HepG2 (cell line): ENCODE measurements around the gene HLA-DQB2. TPM values are rescaled to one million over a fixed set of nuclear protein-coding genes. Genes with fewer than 3 reads are reported as not detected.
"Not testable (repeated sequence)": the region's sequence is repeated elsewhere in the genome, so short reads cannot be mapped to it uniquely, and the experiment has no call there.

ENCODE experiments used
- ATAC-seq: fragments of 200-7000 bp; cut with Tn5 transposase; 3 replicates; pipeline ENCODE4 v1.9.1; 2020; ENCODE audit warnings: mild to moderate bottlenecking, moderate library complexity
- BruUV-seq: library from RNA; stranded (reverse); fragments of 400-500 nt; replicated peaks from 2 replicates; lab custom pipeline; 2021; lab: Mats Ljungman, UMichigan
- CTCF ChIA-PET: fragments of 300-600 bp; formaldehyde crosslinking; extraction: SDS; loops from one replicate; lab custom pipeline; 2021; ENCODE audit warnings: low total read pairs, inconsistent platforms, low intra/inter-chr PET ratio; lab: Yijun Ruan, JAX
- POLR2A ChIA-PET: fragments of 350-600 bp; sonication (Branson Sonifier 250); formaldehyde crosslinking; loops from one replicate; lab custom pipeline; 2020; ENCODE audit warnings: antibody characterized with exemption, inconsistent platforms; lab: Yijun Ruan, JAX
- DNase-seq: peaks from one replicate; pipeline ENCODE4 v3.0.0-alpha.2; 2015; ENCODE audit warnings: low spot score
- FAIRE-seq: peaks from 3 replicates; lab custom pipeline; 2011; peaks lifted over from hg19 to GRCh38; lab: Jason Lieb, UNC
- H2AFZ ChIP-seq: one replicate; pipeline ENCODE4 v1.6.1; 2011; ENCODE audit warnings: low read length, inconsistent platforms
- H3K27ac ChIP-seq: fragments of 300-600 bp; 3 replicates; pipeline ENCODE4 v1.8.0; 2011; ENCODE audit warnings: mixed run types, mild to moderate bottlenecking, mixed read lengths, low read length, inconsistent platforms; ENCODE audit not compliant: insufficient read depth; ENCODE audit errors: extremely low read length
- H3K27me3 ChIP-seq, 2 experiments: fragments of 200-600 bp in 1 of 2; 2 replicates in 1 of 2; 3 replicates in 1 of 2; pipeline versions ENCODE4 v1.6.0 to v1.8.0; 2011; ENCODE audit warnings: low read length in 2 of 2, mild to moderate bottlenecking in 2 of 2, moderate library complexity in 2 of 2, inconsistent platforms in 1 of 2; ENCODE audit not compliant: insufficient read depth in 2 of 2, control insufficient read depth in 1 of 2
- H3K36me3 ChIP-seq, 2 experiments: fragments of 200-600 bp in 1 of 2; replicated peaks in 1 of 2; 2 replicates in 1 of 2; 3 replicates in 1 of 2; pipeline versions ENCODE4 v1.5.1 to v1.8.0; 2011; ENCODE audit warnings: low read length in 2 of 2, inconsistent platforms in 1 of 2; ENCODE audit not compliant: insufficient read depth in 2 of 2, control insufficient read depth in 1 of 2
- H3K4me1 ChIP-seq: 2 replicates; pipeline ENCODE4 v1.5.1; 2012; ENCODE audit warnings: low read length, inconsistent platforms; ENCODE audit not compliant: insufficient read depth
- H3K4me2 ChIP-seq: 2 replicates; pipeline ENCODE4 v1.6.0; 2011; ENCODE audit warnings: low read depth, low read length, inconsistent platforms
- H3K4me3 ChIP-seq, 3 experiments: fragments of 200-600 bp in 1 of 3; sonication (generic), shearing (Covaris generic) in 1 of 3; replicated peaks in 1 of 3; 2 replicates each; pipeline ENCODE4 v1.5.1; 2011 to 2016; ENCODE audit warnings: low read length in 3 of 3, inconsistent platforms in 2 of 3, low read depth in 2 of 3, mild to moderate bottlenecking in 2 of 3, control low read depth in 1 of 3, mixed read lengths in 1 of 3; ENCODE audit not compliant: insufficient read depth in 1 of 3
- H3K79me2 ChIP-seq: one replicate; pipeline ENCODE4 v1.6.1; 2011; ENCODE audit warnings: low read length, inconsistent platforms; ENCODE audit not compliant: insufficient read depth
- H3K9ac ChIP-seq: 2 replicates; pipeline ENCODE4 v1.6.0; 2011; ENCODE audit warnings: mild to moderate bottlenecking, low read depth, low read length, inconsistent platforms; ENCODE audit not compliant: insufficient read depth
- H3K9me3 ChIP-seq: 2 replicates; pipeline ENCODE4 v1.5.1; 2012; ENCODE audit warnings: mild to moderate bottlenecking, low read length
- H4K20me1 ChIP-seq: 2 replicates; pipeline ENCODE4 v1.6.0; 2011; ENCODE audit warnings: inconsistent platforms, mild to moderate bottlenecking, low read length, moderate library complexity; ENCODE audit not compliant: insufficient read depth
- CEBPB ChIP-seq: IDR thresholded peaks from 2 replicates; pipeline ENCODE4 v1.6.1; 2011; ENCODE audit warnings: low read depth, low read length, improper control_type of control experiment, borderline replicate concordance
- MAFF ChIP-seq: IDR thresholded peaks from 2 replicates; pipeline ENCODE4 v1.6.1; 2011; ENCODE audit warnings: low read depth, low read length, improper control_type of control experiment
- MAFK ChIP-seq, 2 experiments: IDR thresholded peaks in 1 of 2; conservative IDR thresholded peaks in 1 of 2; 2 replicates each; pipeline ENCODE4 v1.6.1; 2011; ENCODE audit warnings: improper control_type of control experiment in 2 of 2, low read length in 2 of 2
- MIXL1 ChIP-seq: IDR thresholded peaks from 2 replicates; pipeline ENCODE4 v1.6.1; 2016
- RAD21 ChIP-seq: fragments of 450-650 bp; formaldehyde crosslinking; IDR thresholded peaks from 2 replicates; pipeline ENCODE4 v1.5.0; 2020; ENCODE audit warnings: mild to moderate bottlenecking
- RELA ChIP-seq: sonication (generic); formaldehyde crosslinking; IDR thresholded peaks from 2 replicates; pipeline ENCODE4 v1.4.0; 2020; ENCODE audit warnings: missing genetic modification reagents
- SATB2 ChIP-seq: sonication (generic); formaldehyde crosslinking; IDR thresholded peaks from 2 replicates; pipeline ENCODE4 v1.5.0; 2020; ENCODE audit warnings: missing genetic modification reagents
- SMC3 ChIP-seq: IDR thresholded peaks from 2 replicates; pipeline ENCODE4 v1.6.1; 2011; ENCODE audit warnings: low read length, improper control_type of control experiment
- STAG1 ChIP-seq: sonication (generic); formaldehyde crosslinking; IDR thresholded peaks from 2 replicates; pipeline ENCODE4 v1.4.0; 2020; ENCODE audit warnings: missing genetic modification reagents
- WGBS: methylation state at CpG from one replicate; pipeline ENCODE4 v1.1.6; 2017; ENCODE audit warnings: low lambda C conversion rate; 5-methylcytosine and 5-hydroxymethylcytosine counted together
- in situ Hi-C: cut with HindIII; loops from 2 replicates; pipeline ENCODE4 v1.10.0; 2017; ENCODE audit warnings: low pct_unique_long_range_greater_than_20kb; ENCODE audit not compliant: extremely low pct_ligation_motif_present
- intact Hi-C: fragments of 100-400 bp; cut with micrococcal nuclease; formaldehyde crosslinking; loops from one replicate; pipeline ENCODE4 v1.10.0; 2022; ENCODE audit not compliant: unreplicated experiment
- polyA plus RNA-seq, 8 experiments: library from polyadenylated mRNA; depleted of rRNA in 3 of 8; stranded (reverse) in 7 of 8; unstranded in 1 of 8; fragments of >200 nt; fragmentation: Illumina TruSeq in 4 of 8; extraction: Trizol in 4 of 8; gene quantifications; 2 replicates each; pipeline versions ENCODE4 v1.2.1 to v1.2.3, GENCODE V29; 2011 to 2016; ENCODE audit warnings: low read depth in 4 of 8, missing spikeins in 1 of 8, mixed read lengths in 1 of 8; ENCODE audit not compliant: insufficient read depth in 1 of 8
- total RNA-seq, 5 experiments: library from RNA; depleted of rRNA; stranded (reverse); fragments of >200 nt; fragmentation: Illumina TruSeq; extraction: Trizol; gene quantifications; 2 replicates each; pipeline ENCODE4 v1.2.3, GENCODE V29; 2016; ENCODE audit warnings: low read depth in 1 of 5
- TF ChIP-seq, protein P1 (sequence below): sonication (generic); formaldehyde crosslinking; IDR thresholded peaks from 2 replicates; pipeline ENCODE4 v1.5.0; 2020; ENCODE audit warnings: mild to moderate bottlenecking, missing genetic modification reagents, moderate library complexity
- TF ChIP-seq, protein P2 (sequence below): fragments of 450-650 bp; IDR thresholded peaks from 2 replicates; pipeline ENCODE4 v1.6.1; 2017; ENCODE audit warnings: mild to moderate bottlenecking
- TF ChIP-seq, protein P3 (sequence below): sonication (generic); formaldehyde crosslinking; IDR thresholded peaks from 2 replicates; pipeline ENCODE4 v1.4.0; 2020; ENCODE audit warnings: mild to moderate bottlenecking, missing genetic modification reagents

HLA-DQB2 gene
- total and polyA plus RNA-seq, 2 of the 13 experiments (the other 11 are each of a cell fraction or from before 2014, with no cell fraction given): not detected

DNA sequence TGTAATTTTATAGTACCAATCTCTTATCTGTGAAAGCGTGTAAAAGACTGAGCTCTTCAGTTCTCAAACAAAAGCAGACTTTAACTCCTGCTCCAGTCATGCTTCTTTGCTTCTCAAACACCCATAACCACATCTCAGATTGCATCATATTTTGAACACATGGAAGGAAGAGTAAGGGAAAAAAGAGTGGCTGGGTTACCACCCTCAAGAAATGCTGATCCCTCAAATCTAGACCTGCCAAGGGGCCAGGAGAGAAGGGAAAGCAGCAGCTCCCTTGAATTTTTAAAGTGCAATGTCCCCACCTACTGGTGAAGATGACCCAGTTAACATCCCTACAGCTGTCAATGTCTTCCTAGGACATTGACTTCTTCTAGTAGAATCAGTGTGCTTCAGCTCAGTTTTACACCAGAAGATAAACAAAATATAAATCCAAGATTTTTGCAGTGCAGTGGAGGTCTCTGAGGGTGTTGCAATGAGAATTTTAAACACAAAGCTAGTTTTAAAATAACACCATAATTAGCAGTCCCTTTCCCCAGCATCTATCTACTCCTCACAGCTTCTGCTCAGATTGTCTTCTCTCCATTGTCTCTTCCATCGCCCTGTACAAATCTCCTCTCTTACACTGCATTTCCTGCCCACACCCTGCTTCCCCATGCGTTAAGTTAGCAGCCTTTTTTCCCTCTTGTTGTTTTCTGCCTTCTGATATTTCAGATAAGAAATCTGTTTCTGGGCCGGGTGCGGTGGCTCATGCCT, 22.6 kb upstream of the HLA-DQB2 start:
- BruUV-seq: no TSS peak
- no peaks in the 10 kb centered on the region for H3K9me3 ChIP-seq
- no peak overlapping the region for H3K4me3 ChIP-seq
- H3K36me3 ChIP-seq: no peaks in the 10 kb centered on the region
- ChIA-PET POLR2A (interaction anchor here (0.6 kb wide), 1 partner anchor 658 kb away, joined by 3 read pairs; the partner anchor contains the start of gene ATF6B), CTCF (interaction anchor here (1.2 to 2.5 kb wide), 4 partner anchors 86 to 372 kb away, joined by 3 to 14 read pairs (median 10); no protein-coding TSS in a partner anchor)
- FAIRE-seq: peak; percentile 95
- no peak overlapping the region for H3K9ac ChIP-seq
- in situ Hi-C loops (loop anchor here (25.0 kb wide), 1 partner anchor 699 kb away; no protein-coding TSS in a partner anchor), intact Hi-C loops (loop anchor here (1.0 to 5.0 kb wide), 3 partner anchors 84 to 373 kb away; no protein-coding TSS in a partner anchor)
- no peak overlapping the region for H2AFZ ChIP-seq
- no peak overlapping the region for H3K4me2 ChIP-seq
- no peaks in the 10 kb centered on the region for H4K20me1 ChIP-seq
- peak; percentile 44 for DNase-seq
- H3K27ac ChIP-seq: no peak overlapping the region
- 29% methylated on average over 5 of the region's 5 CpGs for WGBS
- ATAC-seq: peak; percentile 86
- peaks cover 7% of the 10 kb centered on the region; the same call in 1 of the 2 replicates for H3K4me1 ChIP-seq
- TF ChIP-seq, protein P1, sequence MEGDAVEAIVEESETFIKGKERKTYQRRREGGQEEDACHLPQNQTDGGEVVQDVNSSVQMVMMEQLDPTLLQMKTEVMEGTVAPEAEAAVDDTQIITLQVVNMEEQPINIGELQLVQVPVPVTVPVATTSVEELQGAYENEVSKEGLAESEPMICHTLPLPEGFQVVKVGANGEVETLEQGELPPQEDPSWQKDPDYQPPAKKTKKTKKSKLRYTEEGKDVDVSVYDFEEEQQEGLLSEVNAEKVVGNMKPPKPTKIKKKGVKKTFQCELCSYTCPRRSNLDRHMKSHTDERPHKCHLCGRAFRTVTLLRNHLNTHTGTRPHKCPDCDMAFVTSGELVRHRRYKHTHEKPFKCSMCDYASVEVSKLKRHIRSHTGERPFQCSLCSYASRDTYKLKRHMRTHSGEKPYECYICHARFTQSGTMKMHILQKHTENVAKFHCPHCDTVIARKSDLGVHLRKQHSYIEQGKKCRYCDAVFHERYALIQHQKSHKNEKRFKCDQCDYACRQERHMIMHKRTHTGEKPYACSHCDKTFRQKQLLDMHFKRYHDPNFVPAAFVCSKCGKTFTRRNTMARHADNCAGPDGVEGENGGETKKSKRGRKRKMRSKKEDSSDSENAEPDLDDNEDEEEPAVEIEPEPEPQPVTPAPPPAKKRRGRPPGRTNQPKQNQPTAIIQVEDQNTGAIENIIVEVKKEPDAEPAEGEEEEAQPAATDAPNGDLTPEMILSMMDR (CRISPR knock-in tag): peak; percentile 80
- TF ChIP-seq CEBPB: peak; percentile 39; the same call in 1 of the 2 replicates
- no peak for TF ChIP-seq SATB2 (CRISPR knock-in tag)
- no peak for TF ChIP-seq RELA (CRISPR knock-in tag)
- TF ChIP-seq SMC3: peak; percentile 72
- TF ChIP-seq, protein P2, sequence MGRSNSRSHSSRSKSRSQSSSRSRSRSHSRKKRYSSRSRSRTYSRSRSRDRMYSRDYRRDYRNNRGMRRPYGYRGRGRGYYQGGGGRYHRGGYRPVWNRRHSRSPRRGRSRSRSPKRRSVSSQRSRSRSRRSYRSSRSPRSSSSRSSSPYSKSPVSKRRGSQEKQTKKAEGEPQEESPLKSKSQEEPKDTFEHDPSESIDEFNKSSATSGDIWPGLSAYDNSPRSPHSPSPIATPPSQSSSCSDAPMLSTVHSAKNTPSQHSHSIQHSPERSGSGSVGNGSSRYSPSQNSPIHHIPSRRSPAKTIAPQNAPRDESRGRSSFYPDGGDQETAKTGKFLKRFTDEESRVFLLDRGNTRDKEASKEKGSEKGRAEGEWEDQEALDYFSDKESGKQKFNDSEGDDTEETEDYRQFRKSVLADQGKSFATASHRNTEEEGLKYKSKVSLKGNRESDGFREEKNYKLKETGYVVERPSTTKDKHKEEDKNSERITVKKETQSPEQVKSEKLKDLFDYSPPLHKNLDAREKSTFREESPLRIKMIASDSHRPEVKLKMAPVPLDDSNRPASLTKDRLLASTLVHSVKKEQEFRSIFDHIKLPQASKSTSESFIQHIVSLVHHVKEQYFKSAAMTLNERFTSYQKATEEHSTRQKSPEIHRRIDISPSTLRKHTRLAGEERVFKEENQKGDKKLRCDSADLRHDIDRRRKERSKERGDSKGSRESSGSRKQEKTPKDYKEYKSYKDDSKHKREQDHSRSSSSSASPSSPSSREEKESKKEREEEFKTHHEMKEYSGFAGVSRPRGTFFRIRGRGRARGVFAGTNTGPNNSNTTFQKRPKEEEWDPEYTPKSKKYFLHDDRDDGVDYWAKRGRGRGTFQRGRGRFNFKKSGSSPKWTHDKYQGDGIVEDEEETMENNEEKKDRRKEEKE: no peak
- TF ChIP-seq, protein P3, sequence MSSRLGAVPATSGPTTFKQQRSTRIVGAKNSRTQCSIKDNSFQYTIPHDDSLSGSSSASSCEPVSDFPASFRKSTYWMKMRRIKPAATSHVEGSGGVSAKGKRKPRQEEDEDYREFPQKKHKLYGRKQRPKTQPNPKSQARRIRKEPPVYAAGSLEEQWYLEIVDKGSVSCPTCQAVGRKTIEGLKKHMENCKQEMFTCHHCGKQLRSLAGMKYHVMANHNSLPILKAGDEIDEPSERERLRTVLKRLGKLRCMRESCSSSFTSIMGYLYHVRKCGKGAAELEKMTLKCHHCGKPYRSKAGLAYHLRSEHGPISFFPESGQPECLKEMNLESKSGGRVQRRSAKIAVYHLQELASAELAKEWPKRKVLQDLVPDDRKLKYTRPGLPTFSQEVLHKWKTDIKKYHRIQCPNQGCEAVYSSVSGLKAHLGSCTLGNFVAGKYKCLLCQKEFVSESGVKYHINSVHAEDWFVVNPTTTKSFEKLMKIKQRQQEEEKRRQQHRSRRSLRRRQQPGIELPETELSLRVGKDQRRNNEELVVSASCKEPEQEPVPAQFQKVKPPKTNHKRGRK (CRISPR knock-in tag): no peak
- TF ChIP-seq MAFF: peak; percentile 76
- no peak for TF ChIP-seq MIXL1
- peak; percentile 74 to 88 for TF ChIP-seq MAFK (conservative IDR thresholded peaks at IDR 0.05 in 1 of 2, IDR thresholded peaks at IDR 0.05 in 1 of 2; ENCODE audit: low read length in 2 of 2)
- peak; percentile 80 for TF ChIP-seq STAG1 (CRISPR knock-in tag)
- peak; percentile 39; the same call in 1 of the 2 replicates for TF ChIP-seq RAD21 (CRISPR knock-in tag)
- H3K27me3 ChIP-seq: no peaks in the 10 kb centered on the region; a peak in 1 of 5 replicates
- no peaks in the 10 kb centered on the region for H3K79me2 ChIP-seq

DNA sequence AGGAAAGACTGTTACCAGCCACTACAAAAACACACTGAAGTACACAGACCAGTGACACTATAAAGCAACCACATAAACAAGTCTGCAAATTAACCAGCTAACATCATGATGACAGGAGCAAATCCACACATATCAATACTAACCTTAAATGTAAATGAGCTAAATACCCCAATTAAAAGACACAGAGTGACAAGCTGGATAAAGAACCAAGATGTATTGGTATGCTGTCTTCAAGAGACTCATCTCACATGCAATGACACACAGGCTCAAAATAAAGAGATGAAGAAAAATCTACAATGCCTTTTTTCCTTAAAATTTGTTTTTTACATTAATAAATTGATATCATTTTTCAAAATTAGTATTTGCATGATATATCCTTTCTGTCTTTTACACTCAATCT, 19.6 kb upstream of the HLA-DQB2 start:
- H3K27ac ChIP-seq, ATAC-seq, H3K9ac ChIP-seq, POLR2A ChIA-PET, DNase-seq, H3K4me1 ChIP-seq, intact Hi-C loops, H3K4me2 ChIP-seq, BruUV-seq, CTCF ChIA-PET, H3K36me3 ChIP-seq, H2AFZ ChIP-seq, H4K20me1 ChIP-seq, H3K27me3 ChIP-seq, H3K79me2 ChIP-seq, H3K4me3 ChIP-seq, H3K9me3 ChIP-seq, FAIRE-seq: not testable (repeated sequence)
- in situ Hi-C loops: loop anchor here (25.0 kb wide), 1 partner anchor 696 kb away; no protein-coding TSS in a partner anchor
